GM23338 (cell line): ENCODE results near the gene PCSK5. TPM values are rescaled to one million over a fixed set of nuclear protein-coding genes. Genes with fewer than 3 reads are reported as not detected.

Source experiments
- CREB1 ChIP-seq: fragments of 250-450 bp; sonication (Bioruptor Pico); IDR thresholded peaks from 2 replicates; pipeline ENCODE4 v1.5.0; 2020; ENCODE audit warnings: low read depth, mild to moderate bottlenecking, moderate library complexity
- CTCF ChIP-seq, 2 experiments: fragments of 200-600 bp in 1 of 2; sonication (generic) in 1 of 2; conservative IDR thresholded peaks; 2 replicates each; pipeline versions ENCODE4 v1.5.1 to v1.6.1; 2016 to 2017; ENCODE audit warnings: antibody characterized with exemption in 2 of 2, low read depth in 2 of 2, mild to moderate bottlenecking in 2 of 2, moderate library complexity in 1 of 2
- ETS1 ChIP-seq: IDR thresholded peaks from 2 replicates; pipeline ENCODE4 v1.6.1; 2016; ENCODE audit warnings: antibody characterized with exemption
- EZH2phosphoT487 ChIP-seq: fragments of 200-600 bp; sonication (generic); IDR thresholded peaks from one replicate; pipeline ENCODE4 v1.8.1; 2018; ENCODE audit warnings: antibody characterized with exemption; ENCODE audit not compliant: unreplicated experiment
- JUNB ChIP-seq: IDR thresholded peaks from one replicate; pipeline ENCODE4 v1.6.1; 2016; ENCODE audit warnings: antibody characterized with exemption; ENCODE audit not compliant: unreplicated experiment
- NANOG ChIP-seq: IDR thresholded peaks from 2 replicates; pipeline ENCODE4 v1.6.1; 2016; ENCODE audit warnings: antibody characterized with exemption, borderline replicate concordance
- POLR2AphosphoS5 ChIP-seq: IDR thresholded peaks from 2 replicates; pipeline ENCODE4 v1.6.1; 2016; ENCODE audit warnings: antibody characterized with exemption, low read depth
- STAT1 ChIP-seq: IDR thresholded peaks from one replicate; pipeline ENCODE4 v1.6.1; 2016; ENCODE audit warnings: antibody characterized with exemption; ENCODE audit not compliant: unreplicated experiment
- ZNF114 ChIP-seq: fragments of 250-450 bp; sonication (Bioruptor Pico); IDR thresholded peaks from 2 replicates; pipeline ENCODE4 v1.5.0; 2020; ENCODE audit warnings: mild to moderate bottlenecking, moderate library complexity
- ZNF331 ChIP-seq: fragments of 250-450 bp; sonication (Bioruptor Pico); IDR thresholded peaks from 2 replicates; pipeline ENCODE4 v1.5.0; 2020; ENCODE audit warnings: low read depth, mild to moderate bottlenecking, moderate library complexity
- ZNF462 ChIP-seq: fragments of 250-450 bp; sonication (Bioruptor Pico); IDR thresholded peaks from 2 replicates; pipeline ENCODE4 v1.5.0; 2020; ENCODE audit warnings: mild to moderate bottlenecking, moderate library complexity
- polyA plus RNA-seq: library from polyadenylated mRNA; unstranded; fragments of >200 nt; fragmentation: Nextera tagmentation; extraction: Ambion mirVana; gene quantifications from 2 replicates; pipeline ENCODE4 v1.2.1, GENCODE V29; 2016
- total RNA-seq: library from RNA; depleted of rRNA; stranded (reverse); fragments of >200 nt; shearing (Covaris generic); gene quantifications from 2 replicates; pipeline ENCODE4 v1.2.3, GENCODE V29; 2014

PCSK5 gene
- total and polyA plus RNA-seq, 2 experiments from 2014 or later, result 12.3 to 34.8 TPM

GRCh38 chr9:76200745-76201144 lies 310.3 kb downstream of the PCSK5 start (continued):
- TF ChIP-seq ZNF462 (CRISPR knock-in tag), result no peak
- no peak for TF ChIP-seq POLR2AphosphoS5
- no peak for TF ChIP-seq EZH2phosphoT487
- no peak for TF ChIP-seq STAT1
- TF ChIP-seq ZNF114, result no peak
- TF ChIP-seq JUNB, result no peak
- no peak for TF ChIP-seq CTCF (conservative IDR thresholded peaks at IDR 0.05; ENCODE audit: low read depth in 2 of 2)
- no peak for TF ChIP-seq ETS1
- TF ChIP-seq CREB1 (CRISPR knock-in tag), result no peak
- no peak for TF ChIP-seq NANOG
- TF ChIP-seq ZNF331 (CRISPR knock-in tag), result no peak
